H1 (cell line): ENCODE data around the gene CPSF4. TPM values are rescaled to one million over a fixed set of nuclear protein-coding genes. Genes with fewer than 3 reads are reported as not detected.

Experiments used
- CHD2 ChIP-seq: IDR thresholded peaks from 2 replicates; pipeline ENCODE4 v1.6.1; 2012; ENCODE audit warnings: low read length, improper control_type of control experiment
- CTBP2 ChIP-seq: IDR thresholded peaks from 2 replicates; pipeline ENCODE4 v1.7.0; 2011; ENCODE audit warnings: borderline replicate concordance, mild to moderate bottlenecking, moderate library complexity, mixed read lengths, low read length; ENCODE audit not compliant: insufficient read depth, insufficient read length
- JUN ChIP-seq: IDR thresholded peaks from 2 replicates; pipeline ENCODE4 v1.6.1; 2011; ENCODE audit warnings: low read depth, mild to moderate bottlenecking, improper control_type of control experiment, low read length
- KDM4A ChIP-seq: IDR thresholded peaks from one replicate; pipeline ENCODE4 v1.7.1; 2012; ENCODE audit warnings: low read depth, mild to moderate bottlenecking, moderate library complexity, low read length, inconsistent platforms; ENCODE audit not compliant: severe bottlenecking
- RAD21 ChIP-seq, 2 experiments: IDR thresholded peaks in 1 of 2; conservative IDR thresholded peaks in 1 of 2; 2 replicates each; pipeline ENCODE4 v1.6.1; 2011; ENCODE audit warnings: low read depth in 2 of 2, low read length in 2 of 2, improper control_type of control experiment in 1 of 2, inconsistent platforms in 1 of 2, mild to moderate bottlenecking in 1 of 2, moderate library complexity in 1 of 2
- RBBP5 ChIP-seq: IDR thresholded peaks from 2 replicates; pipeline ENCODE4 v1.7.1; 2012; ENCODE audit warnings: low read depth, mild to moderate bottlenecking, inconsistent platforms, low read length, moderate library complexity, borderline replicate concordance
- polyA plus RNA-seq, 7 experiments: library from polyadenylated mRNA; depleted of rRNA in 3 of 7; stranded (reverse) in 5 of 7; unstranded in 2 of 7; fragments of >200 nt in 5 of 7; fragments of 200-250 nt in 2 of 7; gene quantifications; 1 replicate in 5 of 7; 2 replicates in 1 of 7; 4 replicates in 1 of 7; pipeline versions ENCODE4 v1.2.1 to v1.2.3, GENCODE V29; 2011 to 2013; ENCODE audit warnings: missing spikeins in 2 of 7, mixed read lengths in 2 of 7
- total RNA-seq: library from RNA; stranded (reverse); fragmentation: NEBNext Ultra II Directional; extraction: Animal tissue kit (Norgen Biotek cat#: 25700); gene quantifications from 2 replicates; pipeline ENCODE4 v1.2.1, GENCODE V29; 2021
- TF ChIP-seq, protein P1 (sequence below): fragments of 300-600 bp; sonication (generic); IDR thresholded peaks from 2 replicates; pipeline ENCODE4 v1.7.1; 2012; ENCODE audit warnings: low read length, moderate library complexity, mild to moderate bottlenecking, inconsistent platforms; ENCODE audit not compliant: insufficient replicate concordance
- TF ChIP-seq, protein P2 (sequence below): IDR thresholded peaks from 2 replicates; pipeline ENCODE4 v1.6.1; 2011; ENCODE audit warnings: low read depth, mild to moderate bottlenecking, low read length; ENCODE audit not compliant: insufficient read depth

The CPSF4 gene
- total and polyA plus RNA-seq, 2 of the 8 experiments (the other 6 are each of a cell fraction or from before 2014, with no cell fraction given): 77.5 to 103 TPM

DNA sequence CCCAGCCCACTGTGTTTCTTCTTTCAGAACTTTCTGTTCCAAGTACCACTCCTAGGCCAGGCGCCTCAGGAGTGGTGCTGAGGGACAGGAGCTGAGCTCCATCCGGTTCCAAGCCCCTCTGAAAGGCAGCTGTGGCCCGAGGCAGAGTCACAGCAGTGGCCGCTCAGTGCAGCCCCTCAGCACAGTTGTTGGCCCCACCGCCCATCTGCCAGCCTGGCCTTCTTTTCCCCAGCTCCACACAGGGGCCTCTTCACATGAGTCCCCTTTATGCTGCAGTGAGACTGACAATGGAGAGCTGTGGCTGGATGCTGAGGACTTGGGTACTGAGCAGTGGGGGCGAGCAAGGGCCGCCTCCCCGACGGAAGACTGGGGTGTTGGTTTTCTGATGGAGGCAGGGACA lies 20.5 kb upstream of the CPSF4 start (continued):
- TF ChIP-seq, protein P1, sequence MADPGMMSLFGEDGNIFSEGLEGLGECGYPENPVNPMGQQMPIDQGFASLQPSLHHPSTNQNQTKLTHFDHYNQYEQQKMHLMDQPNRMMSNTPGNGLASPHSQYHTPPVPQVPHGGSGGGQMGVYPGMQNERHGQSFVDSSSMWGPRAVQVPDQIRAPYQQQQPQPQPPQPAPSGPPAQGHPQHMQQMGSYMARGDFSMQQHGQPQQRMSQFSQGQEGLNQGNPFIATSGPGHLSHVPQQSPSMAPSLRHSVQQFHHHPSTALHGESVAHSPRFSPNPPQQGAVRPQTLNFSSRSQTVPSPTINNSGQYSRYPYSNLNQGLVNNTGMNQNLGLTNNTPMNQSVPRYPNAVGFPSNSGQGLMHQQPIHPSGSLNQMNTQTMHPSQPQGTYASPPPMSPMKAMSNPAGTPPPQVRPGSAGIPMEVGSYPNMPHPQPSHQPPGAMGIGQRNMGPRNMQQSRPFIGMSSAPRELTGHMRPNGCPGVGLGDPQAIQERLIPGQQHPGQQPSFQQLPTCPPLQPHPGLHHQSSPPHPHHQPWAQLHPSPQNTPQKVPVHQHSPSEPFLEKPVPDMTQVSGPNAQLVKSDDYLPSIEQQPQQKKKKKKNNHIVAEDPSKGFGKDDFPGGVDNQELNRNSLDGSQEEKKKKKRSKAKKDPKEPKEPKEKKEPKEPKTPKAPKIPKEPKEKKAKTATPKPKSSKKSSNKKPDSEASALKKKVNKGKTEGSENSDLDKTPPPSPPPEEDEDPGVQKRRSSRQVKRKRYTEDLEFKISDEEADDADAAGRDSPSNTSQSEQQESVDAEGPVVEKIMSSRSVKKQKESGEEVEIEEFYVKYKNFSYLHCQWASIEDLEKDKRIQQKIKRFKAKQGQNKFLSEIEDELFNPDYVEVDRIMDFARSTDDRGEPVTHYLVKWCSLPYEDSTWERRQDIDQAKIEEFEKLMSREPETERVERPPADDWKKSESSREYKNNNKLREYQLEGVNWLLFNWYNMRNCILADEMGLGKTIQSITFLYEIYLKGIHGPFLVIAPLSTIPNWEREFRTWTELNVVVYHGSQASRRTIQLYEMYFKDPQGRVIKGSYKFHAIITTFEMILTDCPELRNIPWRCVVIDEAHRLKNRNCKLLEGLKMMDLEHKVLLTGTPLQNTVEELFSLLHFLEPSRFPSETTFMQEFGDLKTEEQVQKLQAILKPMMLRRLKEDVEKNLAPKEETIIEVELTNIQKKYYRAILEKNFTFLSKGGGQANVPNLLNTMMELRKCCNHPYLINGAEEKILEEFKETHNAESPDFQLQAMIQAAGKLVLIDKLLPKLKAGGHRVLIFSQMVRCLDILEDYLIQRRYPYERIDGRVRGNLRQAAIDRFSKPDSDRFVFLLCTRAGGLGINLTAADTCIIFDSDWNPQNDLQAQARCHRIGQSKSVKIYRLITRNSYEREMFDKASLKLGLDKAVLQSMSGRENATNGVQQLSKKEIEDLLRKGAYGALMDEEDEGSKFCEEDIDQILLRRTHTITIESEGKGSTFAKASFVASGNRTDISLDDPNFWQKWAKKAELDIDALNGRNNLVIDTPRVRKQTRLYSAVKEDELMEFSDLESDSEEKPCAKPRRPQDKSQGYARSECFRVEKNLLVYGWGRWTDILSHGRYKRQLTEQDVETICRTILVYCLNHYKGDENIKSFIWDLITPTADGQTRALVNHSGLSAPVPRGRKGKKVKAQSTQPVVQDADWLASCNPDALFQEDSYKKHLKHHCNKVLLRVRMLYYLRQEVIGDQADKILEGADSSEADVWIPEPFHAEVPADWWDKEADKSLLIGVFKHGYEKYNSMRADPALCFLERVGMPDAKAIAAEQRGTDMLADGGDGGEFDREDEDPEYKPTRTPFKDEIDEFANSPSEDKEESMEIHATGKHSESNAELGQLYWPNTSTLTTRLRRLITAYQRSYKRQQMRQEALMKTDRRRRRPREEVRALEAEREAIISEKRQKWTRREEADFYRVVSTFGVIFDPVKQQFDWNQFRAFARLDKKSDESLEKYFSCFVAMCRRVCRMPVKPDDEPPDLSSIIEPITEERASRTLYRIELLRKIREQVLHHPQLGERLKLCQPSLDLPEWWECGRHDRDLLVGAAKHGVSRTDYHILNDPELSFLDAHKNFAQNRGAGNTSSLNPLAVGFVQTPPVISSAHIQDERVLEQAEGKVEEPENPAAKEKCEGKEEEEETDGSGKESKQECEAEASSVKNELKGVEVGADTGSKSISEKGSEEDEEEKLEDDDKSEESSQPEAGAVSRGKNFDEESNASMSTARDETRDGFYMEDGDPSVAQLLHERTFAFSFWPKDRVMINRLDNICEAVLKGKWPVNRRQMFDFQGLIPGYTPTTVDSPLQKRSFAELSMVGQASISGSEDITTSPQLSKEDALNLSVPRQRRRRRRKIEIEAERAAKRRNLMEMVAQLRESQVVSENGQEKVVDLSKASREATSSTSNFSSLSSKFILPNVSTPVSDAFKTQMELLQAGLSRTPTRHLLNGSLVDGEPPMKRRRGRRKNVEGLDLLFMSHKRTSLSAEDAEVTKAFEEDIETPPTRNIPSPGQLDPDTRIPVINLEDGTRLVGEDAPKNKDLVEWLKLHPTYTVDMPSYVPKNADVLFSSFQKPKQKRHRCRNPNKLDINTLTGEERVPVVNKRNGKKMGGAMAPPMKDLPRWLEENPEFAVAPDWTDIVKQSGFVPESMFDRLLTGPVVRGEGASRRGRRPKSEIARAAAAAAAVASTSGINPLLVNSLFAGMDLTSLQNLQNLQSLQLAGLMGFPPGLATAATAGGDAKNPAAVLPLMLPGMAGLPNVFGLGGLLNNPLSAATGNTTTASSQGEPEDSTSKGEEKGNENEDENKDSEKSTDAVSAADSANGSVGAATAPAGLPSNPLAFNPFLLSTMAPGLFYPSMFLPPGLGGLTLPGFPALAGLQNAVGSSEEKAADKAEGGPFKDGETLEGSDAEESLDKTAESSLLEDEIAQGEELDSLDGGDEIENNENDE: no peak
- TF ChIP-seq RAD21 (IDR thresholded peaks at IDR 0.05 in 1 of 2, conservative IDR thresholded peaks at IDR 0.05 in 1 of 2; ENCODE audit: low read depth in 2 of 2, low read length in 2 of 2) (no peak), KDM4A (no peak), CHD2 (no peak), JUN (no peak), RBBP5 (no peak), CTBP2 (no peak)
- TF ChIP-seq, protein P2, sequence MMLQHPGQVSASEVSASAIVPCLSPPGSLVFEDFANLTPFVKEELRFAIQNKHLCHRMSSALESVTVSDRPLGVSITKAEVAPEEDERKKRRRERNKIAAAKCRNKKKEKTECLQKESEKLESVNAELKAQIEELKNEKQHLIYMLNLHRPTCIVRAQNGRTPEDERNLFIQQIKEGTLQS: no peak
